ENCODE results near the gene PODN. TPM values are rescaled to one million over a fixed set of nuclear protein-coding genes. Genes with fewer than 3 reads are reported as not detected.

The PODN gene
- total RNA-seq, 1 donor from 2014 or later: not detected

GRCh38 chr1:53107570-53108322 is 45.7 kb downstream of the PODN start:
- CTCF ChIA-PET: no interaction called here
- no peaks in the 10 kb centered on the region for H3K4me1 Mint-ChIP-seq
- H3K27ac Mint-ChIP-seq: no peak overlapping the region
- H3K4me3 Mint-ChIP-seq: no peak overlapping the region
- peaks cover 3% of the 10 kb centered on the region for H3K27me3 Mint-ChIP-seq
- TF ChIP-seq CTCF (IDR thresholded peaks at IDR 0.05): no peak
- DNase-seq (no peak), ATAC-seq (ENCODE audit: low read depth) (no peak)
- no peaks in the 10 kb centered on the region for H3K36me3 Mint-ChIP-seq (ENCODE audit: low read depth)
- intact Hi-C loops (cut with micrococcal nuclease): no loop called here
- POLR2A ChIA-PET: no interaction called here
- no peaks in the 10 kb centered on the region for H3K9me3 Mint-ChIP-seq

GRCh38 chr1:53108646-53109580 is 46.9 kb downstream of the PODN start:
- Mint-ChIP-seq H3K36me3 (ENCODE audit: low read depth) (no peaks in the 10 kb centered on the region), H3K9me3 (no peaks in the 10 kb centered on the region), H3K4me3 (no peak overlapping the region), H3K4me1 (no peaks in the 10 kb centered on the region), H3K27me3 (peaks cover 3% of the 10 kb centered on the region), H3K27ac (no peak overlapping the region)
- ChIA-PET CTCF (no interaction called here), POLR2A (no interaction called here)
- no peak for DNase-seq
- no peak for ATAC-seq (ENCODE audit: low read depth)
- TF ChIP-seq CTCF (IDR thresholded peaks at IDR 0.05): no peak
- intact Hi-C loops (cut with micrococcal nuclease): no loop called here

- no peaks in the 10 kb centered on the region for H3K4me1 Mint-ChIP-seq
- no peak for ATAC-seq (ENCODE audit: low read depth)
- intact Hi-C loops (cut with micrococcal nuclease): no loop called here
- DNase-seq: no peak
- H3K4me3 Mint-ChIP-seq: no peak overlapping the region
- no peak overlapping the region for H3K27ac Mint-ChIP-seq
- no peaks in the 10 kb centered on the region for H3K9me3 Mint-ChIP-seq
- ChIA-PET CTCF (no interaction called here), POLR2A (no interaction called here)
- H3K27me3 Mint-ChIP-seq: peaks cover 3% of the 10 kb centered on the region
- H3K36me3 Mint-ChIP-seq (ENCODE audit: low read depth): no peaks in the 10 kb centered on the region
- TF ChIP-seq CTCF (IDR thresholded peaks at IDR 0.05): no peak
Measured at GRCh38 chr1:53110370-53111072, 48.5 kb downstream of the PODN start.

GRCh38 chr1:53111073-53111556 is 49.1 kb downstream of the PODN start:
- DNase-seq (no peak), ATAC-seq (ENCODE audit: low read depth) (no peak)
- intact Hi-C loops (cut with micrococcal nuclease): no loop called here
- Mint-ChIP-seq H3K36me3 (ENCODE audit: low read depth) (no peaks in the 10 kb centered on the region), H3K27ac (no peak overlapping the region), H3K4me3 (no peak overlapping the region), H3K27me3 (no peaks in the 10 kb centered on the region), H3K9me3 (no peaks in the 10 kb centered on the region), H3K4me1 (no peaks in the 10 kb centered on the region)
- ChIA-PET POLR2A (no interaction called here), CTCF (no interaction called here)
- no peak for TF ChIP-seq CTCF (IDR thresholded peaks at IDR 0.05)

GRCh38 chr1:53111693-53112092 is 49.7 kb downstream of the PODN start:
- Mint-ChIP-seq H3K4me3 (no peak overlapping the region), H3K27me3 (no peaks in the 10 kb centered on the region), H3K9me3 (no peaks in the 10 kb centered on the region), H3K4me1 (no peaks in the 10 kb centered on the region), H3K36me3 (ENCODE audit: low read depth) (no peaks in the 10 kb centered on the region), H3K27ac (no peak overlapping the region)
- POLR2A ChIA-PET: no interaction called here
- CTCF ChIA-PET: no interaction called here
- ATAC-seq (ENCODE audit: low read depth) (no peak), DNase-seq (no peak)
- no peak for TF ChIP-seq CTCF (IDR thresholded peaks at IDR 0.05)
- intact Hi-C loops (cut with micrococcal nuclease): no loop called here

Measured in activated B cell treated with CpG ODN at 0.5 μM for 24 hours (primary cell).